HepG2 (cell line): ENCODE data around the gene COA3. TPM values are rescaled to one million over a fixed set of nuclear protein-coding genes. Genes with fewer than 3 reads are reported as not detected.

ENCODE experiments used
- ARNTL ChIP-seq: sonication (generic); formaldehyde crosslinking; IDR thresholded peaks from 2 replicates; pipeline ENCODE4 v1.4.0; 2020; ENCODE audit warnings: mild to moderate bottlenecking, missing genetic modification reagents
- KMT2A ChIP-seq: sonication (generic); formaldehyde crosslinking; IDR thresholded peaks from 2 replicates; pipeline ENCODE4 v1.4.0; 2020; ENCODE audit warnings: missing genetic modification reagents
- NFIC ChIP-seq: IDR thresholded peaks from 2 replicates; pipeline ENCODE4 v1.6.1; 2012; ENCODE audit warnings: mild to moderate bottlenecking, low read length, inconsistent platforms
- STAT5B ChIP-seq: sonication (generic); formaldehyde crosslinking; IDR thresholded peaks from 2 replicates; pipeline ENCODE4 v1.4.0; 2020; ENCODE audit warnings: missing genetic modification reagents
- ZFX ChIP-seq: sonication (generic); formaldehyde crosslinking; IDR thresholded peaks from 2 replicates; pipeline ENCODE4 v1.4.0; 2020; ENCODE audit warnings: mild to moderate bottlenecking, low read depth, missing genetic modification reagents, moderate library complexity
- ZIK1 ChIP-seq: sonication (generic); formaldehyde crosslinking; IDR thresholded peaks from 2 replicates; pipeline ENCODE4 v1.5.0; 2020; ENCODE audit warnings: mild to moderate bottlenecking, low read depth, missing genetic modification reagents, borderline replicate concordance
- ZNF30 ChIP-seq: sonication (generic); formaldehyde crosslinking; IDR thresholded peaks from 2 replicates; pipeline ENCODE4 v1.5.0; 2020; ENCODE audit warnings: mild to moderate bottlenecking, missing genetic modification reagents
- ZNF772 ChIP-seq: sonication (generic); formaldehyde crosslinking; IDR thresholded peaks from 2 replicates; pipeline ENCODE4 v1.5.0; 2020; ENCODE audit warnings: mild to moderate bottlenecking, missing genetic modification reagents
- polyA plus RNA-seq, 8 experiments: library from polyadenylated mRNA; depleted of rRNA in 3 of 8; stranded (reverse) in 7 of 8; unstranded in 1 of 8; fragments of >200 nt; fragmentation: Illumina TruSeq in 4 of 8; extraction: Trizol in 4 of 8; gene quantifications; 2 replicates each; pipeline versions ENCODE4 v1.2.1 to v1.2.3, GENCODE V29; 2011 to 2016; ENCODE audit warnings: low read depth in 4 of 8, missing spikeins in 1 of 8, mixed read lengths in 1 of 8; ENCODE audit not compliant: insufficient read depth in 1 of 8
- total RNA-seq, 5 experiments: library from RNA; depleted of rRNA; stranded (reverse); fragments of >200 nt; fragmentation: Illumina TruSeq; extraction: Trizol; gene quantifications; 2 replicates each; pipeline ENCODE4 v1.2.3, GENCODE V29; 2016; ENCODE audit warnings: low read depth in 1 of 5
- TF ChIP-seq, protein P1 (sequence below): sonication (generic); formaldehyde crosslinking; conservative IDR thresholded peaks from 2 replicates; pipeline ENCODE4 v1.4.0; 2020; ENCODE audit warnings: missing genetic modification reagents
- TF ChIP-seq, protein P2 (sequence below): IDR thresholded peaks from 2 replicates; pipeline ENCODE4 v1.6.1; 2016; ENCODE audit warnings: low read depth, control low read depth
- TF ChIP-seq, protein P3 (sequence below): sonication (generic); formaldehyde crosslinking; IDR thresholded peaks from 2 replicates; pipeline ENCODE4 v1.9.0; 2021; ENCODE audit warnings: missing genetic modification reagents, borderline replicate concordance
- TF ChIP-seq, protein P4 (sequence below): sonication (generic); formaldehyde crosslinking; IDR thresholded peaks from 2 replicates; pipeline ENCODE4 v1.4.0; 2020; ENCODE audit warnings: mild to moderate bottlenecking, missing genetic modification reagents
- TF ChIP-seq, protein P5 (sequence below): sonication (generic); formaldehyde crosslinking; IDR thresholded peaks from 2 replicates; pipeline ENCODE4 v1.8.1; 2023; ENCODE audit warnings: mild to moderate bottlenecking, missing genetic modification reagents
- TF ChIP-seq, protein P6 (sequence below): sonication (generic); formaldehyde crosslinking; IDR thresholded peaks from 2 replicates; pipeline ENCODE4 v1.5.0; 2020; ENCODE audit warnings: mild to moderate bottlenecking, missing genetic modification reagents
- TF ChIP-seq, protein P7 (sequence below): sonication (generic); formaldehyde crosslinking; IDR thresholded peaks from 2 replicates; pipeline ENCODE4 v1.8.1; 2022; ENCODE audit warnings: low read depth, mild to moderate bottlenecking, missing genetic modification reagents

COA3 gene
- total and polyA plus RNA-seq, 2 of the 13 experiments (the other 11 are each of a cell fraction or from before 2014, with no cell fraction given), result 133 to 202 TPM

DNA sequence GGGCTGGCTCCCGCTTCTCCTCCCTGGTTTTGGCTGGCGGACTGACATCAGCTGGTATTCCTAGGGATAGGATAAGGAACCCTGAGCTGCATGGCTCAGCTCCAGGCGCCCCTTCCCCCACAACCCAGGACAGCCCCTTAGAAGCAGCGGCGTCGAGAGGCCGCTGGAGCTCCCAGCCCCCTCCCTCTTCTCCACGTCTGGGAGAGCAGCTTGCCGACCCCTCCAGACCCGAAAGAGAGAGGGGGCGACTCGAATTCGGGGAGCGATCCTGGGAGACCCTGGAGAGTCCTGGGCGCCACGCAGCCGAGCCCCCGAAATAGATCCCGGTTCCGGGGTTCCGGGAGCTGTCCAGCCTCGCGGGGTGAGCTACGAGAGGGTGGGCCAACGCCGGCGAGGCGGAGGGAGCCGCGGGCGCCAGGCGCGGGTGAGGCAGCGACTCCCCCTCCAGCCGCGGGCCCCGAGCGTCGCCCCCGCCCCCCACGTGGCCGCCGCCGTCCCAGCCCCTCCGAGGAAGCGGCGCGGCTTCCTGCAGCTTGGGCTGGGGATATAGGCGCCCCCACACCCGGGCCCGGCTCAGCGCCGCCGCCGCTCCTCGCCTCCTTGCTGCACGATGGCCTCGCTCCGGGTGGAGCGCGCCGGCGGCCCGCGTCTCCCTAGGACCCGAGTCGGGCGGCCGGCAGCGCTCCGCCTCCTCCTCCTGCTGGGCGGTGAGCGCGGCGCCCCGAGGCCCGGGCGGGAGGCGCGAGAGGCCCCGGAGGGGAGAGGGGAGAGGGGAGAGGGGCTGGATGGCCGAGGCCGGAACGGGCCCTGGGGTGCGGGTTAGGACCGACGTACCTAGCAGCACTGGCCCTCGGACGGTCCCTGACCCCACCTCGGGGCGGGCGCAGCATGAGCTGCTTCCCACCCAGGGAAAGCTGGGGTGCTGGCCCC lies 37.6 kb downstream of the COA3 start, which contains the start of gene RAMP2 (continued):
- TF ChIP-seq, protein P1, sequence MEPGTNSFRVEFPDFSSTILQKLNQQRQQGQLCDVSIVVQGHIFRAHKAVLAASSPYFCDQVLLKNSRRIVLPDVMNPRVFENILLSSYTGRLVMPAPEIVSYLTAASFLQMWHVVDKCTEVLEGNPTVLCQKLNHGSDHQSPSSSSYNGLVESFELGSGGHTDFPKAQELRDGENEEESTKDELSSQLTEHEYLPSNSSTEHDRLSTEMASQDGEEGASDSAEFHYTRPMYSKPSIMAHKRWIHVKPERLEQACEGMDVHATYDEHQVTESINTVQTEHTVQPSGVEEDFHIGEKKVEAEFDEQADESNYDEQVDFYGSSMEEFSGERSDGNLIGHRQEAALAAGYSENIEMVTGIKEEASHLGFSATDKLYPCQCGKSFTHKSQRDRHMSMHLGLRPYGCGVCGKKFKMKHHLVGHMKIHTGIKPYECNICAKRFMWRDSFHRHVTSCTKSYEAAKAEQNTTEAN (CRISPR knock-in tag), result no peak; the same call in 1 of the 2 replicates
- peak; percentile 49 for TF ChIP-seq ZFX (CRISPR knock-in tag)
- TF ChIP-seq, protein P2, sequence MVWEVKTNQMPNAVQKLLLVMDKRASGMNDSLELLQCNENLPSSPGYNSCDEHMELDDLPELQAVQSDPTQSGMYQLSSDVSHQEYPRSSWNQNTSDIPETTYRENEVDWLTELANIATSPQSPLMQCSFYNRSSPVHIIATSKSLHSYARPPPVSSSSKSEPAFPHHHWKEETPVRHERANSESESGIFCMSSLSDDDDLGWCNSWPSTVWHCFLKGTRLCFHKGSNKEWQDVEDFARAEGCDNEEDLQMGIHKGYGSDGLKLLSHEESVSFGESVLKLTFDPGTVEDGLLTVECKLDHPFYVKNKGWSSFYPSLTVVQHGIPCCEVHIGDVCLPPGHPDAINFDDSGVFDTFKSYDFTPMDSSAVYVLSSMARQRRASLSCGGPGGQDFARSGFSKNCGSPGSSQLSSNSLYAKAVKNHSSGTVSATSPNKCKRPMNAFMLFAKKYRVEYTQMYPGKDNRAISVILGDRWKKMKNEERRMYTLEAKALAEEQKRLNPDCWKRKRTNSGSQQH, result 0 out of 2 replicates have a peak, but pooled peaks have one; percentile 30
- TF ChIP-seq ZNF772 (CRISPR knock-in tag), result no peak; the same call in 1 of the 2 replicates
- TF ChIP-seq, protein P3, sequence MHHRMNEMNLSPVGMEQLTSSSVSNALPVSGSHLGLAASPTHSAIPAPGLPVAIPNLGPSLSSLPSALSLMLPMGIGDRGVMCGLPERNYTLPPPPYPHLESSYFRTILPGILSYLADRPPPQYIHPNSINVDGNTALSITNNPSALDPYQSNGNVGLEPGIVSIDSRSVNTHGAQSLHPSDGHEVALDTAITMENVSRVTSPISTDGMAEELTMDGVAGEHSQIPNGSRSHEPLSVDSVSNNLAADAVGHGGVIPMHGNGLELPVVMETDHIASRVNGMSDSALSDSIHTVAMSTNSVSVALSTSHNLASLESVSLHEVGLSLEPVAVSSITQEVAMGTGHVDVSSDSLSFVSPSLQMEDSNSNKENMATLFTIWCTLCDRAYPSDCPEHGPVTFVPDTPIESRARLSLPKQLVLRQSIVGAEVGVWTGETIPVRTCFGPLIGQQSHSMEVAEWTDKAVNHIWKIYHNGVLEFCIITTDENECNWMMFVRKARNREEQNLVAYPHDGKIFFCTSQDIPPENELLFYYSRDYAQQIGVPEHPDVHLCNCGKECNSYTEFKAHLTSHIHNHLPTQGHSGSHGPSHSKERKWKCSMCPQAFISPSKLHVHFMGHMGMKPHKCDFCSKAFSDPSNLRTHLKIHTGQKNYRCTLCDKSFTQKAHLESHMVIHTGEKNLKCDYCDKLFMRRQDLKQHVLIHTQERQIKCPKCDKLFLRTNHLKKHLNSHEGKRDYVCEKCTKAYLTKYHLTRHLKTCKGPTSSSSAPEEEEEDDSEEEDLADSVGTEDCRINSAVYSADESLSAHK (CRISPR knock-in tag), result no peak
- TF ChIP-seq ZIK1 (CRISPR knock-in tag), result peak; percentile 56; the same call in 1 of the 2 replicates
- TF ChIP-seq, protein P4, sequence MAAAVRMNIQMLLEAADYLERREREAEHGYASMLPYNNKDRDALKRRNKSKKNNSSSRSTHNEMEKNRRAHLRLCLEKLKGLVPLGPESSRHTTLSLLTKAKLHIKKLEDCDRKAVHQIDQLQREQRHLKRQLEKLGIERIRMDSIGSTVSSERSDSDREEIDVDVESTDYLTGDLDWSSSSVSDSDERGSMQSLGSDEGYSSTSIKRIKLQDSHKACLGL (CRISPR knock-in tag), result peak; percentile 75
- TF ChIP-seq, protein P5, sequence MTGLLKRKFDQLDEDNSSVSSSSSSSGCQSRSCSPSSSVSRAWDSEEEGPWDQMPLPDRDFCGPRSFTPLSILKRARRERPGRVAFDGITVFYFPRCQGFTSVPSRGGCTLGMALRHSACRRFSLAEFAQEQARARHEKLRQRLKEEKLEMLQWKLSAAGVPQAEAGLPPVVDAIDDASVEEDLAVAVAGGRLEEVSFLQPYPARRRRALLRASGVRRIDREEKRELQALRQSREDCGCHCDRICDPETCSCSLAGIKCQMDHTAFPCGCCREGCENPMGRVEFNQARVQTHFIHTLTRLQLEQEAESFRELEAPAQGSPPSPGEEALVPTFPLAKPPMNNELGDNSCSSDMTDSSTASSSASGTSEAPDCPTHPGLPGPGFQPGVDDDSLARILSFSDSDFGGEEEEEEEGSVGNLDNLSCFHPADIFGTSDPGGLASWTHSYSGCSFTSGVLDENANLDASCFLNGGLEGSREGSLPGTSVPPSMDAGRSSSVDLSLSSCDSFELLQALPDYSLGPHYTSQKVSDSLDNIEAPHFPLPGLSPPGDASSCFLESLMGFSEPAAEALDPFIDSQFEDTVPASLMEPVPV (CRISPR knock-in tag), result no peak
- no peak for TF ChIP-seq ZNF30 (CRISPR knock-in tag)
- no peak for TF ChIP-seq NFIC
- TF ChIP-seq ARNTL (CRISPR knock-in tag), result no peak
- TF ChIP-seq STAT5B (CRISPR knock-in tag), result no peak
- TF ChIP-seq KMT2A (CRISPR knock-in tag), result 0 out of 2 replicates have a peak, but pooled peaks have one; percentile 27
- TF ChIP-seq, protein P6, sequence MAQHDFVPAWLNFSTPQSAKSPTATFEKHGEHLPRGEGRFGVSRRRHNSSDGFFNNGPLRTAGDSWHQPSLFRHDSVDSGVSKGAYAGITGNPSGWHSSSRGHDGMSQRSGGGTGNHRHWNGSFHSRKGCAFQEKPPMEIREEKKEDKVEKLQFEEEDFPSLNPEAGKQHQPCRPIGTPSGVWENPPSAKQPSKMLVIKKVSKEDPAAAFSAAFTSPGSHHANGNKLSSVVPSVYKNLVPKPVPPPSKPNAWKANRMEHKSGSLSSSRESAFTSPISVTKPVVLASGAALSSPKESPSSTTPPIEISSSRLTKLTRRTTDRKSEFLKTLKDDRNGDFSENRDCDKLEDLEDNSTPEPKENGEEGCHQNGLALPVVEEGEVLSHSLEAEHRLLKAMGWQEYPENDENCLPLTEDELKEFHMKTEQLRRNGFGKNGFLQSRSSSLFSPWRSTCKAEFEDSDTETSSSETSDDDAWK, result no peak
- TF ChIP-seq, protein P7, sequence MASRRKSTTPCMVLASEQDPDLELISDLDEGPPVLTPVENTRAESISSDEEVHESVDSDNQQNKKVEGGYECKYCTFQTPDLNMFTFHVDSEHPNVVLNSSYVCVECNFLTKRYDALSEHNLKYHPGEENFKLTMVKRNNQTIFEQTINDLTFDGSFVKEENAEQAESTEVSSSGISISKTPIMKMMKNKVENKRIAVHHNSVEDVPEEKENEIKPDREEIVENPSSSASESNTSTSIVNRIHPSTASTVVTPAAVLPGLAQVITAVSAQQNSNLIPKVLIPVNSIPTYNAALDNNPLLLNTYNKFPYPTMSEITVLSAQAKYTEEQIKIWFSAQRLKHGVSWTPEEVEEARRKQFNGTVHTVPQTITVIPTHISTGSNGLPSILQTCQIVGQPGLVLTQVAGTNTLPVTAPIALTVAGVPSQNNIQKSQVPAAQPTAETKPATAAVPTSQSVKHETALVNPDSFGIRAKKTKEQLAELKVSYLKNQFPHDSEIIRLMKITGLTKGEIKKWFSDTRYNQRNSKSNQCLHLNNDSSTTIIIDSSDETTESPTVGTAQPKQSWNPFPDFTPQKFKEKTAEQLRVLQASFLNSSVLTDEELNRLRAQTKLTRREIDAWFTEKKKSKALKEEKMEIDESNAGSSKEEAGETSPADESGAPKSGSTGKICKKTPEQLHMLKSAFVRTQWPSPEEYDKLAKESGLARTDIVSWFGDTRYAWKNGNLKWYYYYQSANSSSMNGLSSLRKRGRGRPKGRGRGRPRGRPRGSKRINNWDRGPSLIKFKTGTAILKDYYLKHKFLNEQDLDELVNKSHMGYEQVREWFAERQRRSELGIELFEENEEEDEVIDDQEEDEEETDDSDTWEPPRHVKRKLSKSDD (CRISPR knock-in tag), result peak; percentile 68; the same call in 1 of the 2 replicates
